Cardiac septum (tissue), 1 donor: ENCODE results near the gene CDIPT. TPM values are rescaled to one million over a fixed set of nuclear protein-coding genes. Genes with fewer than 3 reads are reported as not detected.
"Not testable (repeated sequence)": the region's sequence is repeated elsewhere in the genome, so short reads cannot be mapped to it uniquely, and the experiment has no call there.

Experiments used
- DNase-seq: peaks from one replicate; pipeline ENCODE4 v3.0.0-alpha.2; 2020; ENCODE audit warnings: low spot score
- intact Hi-C: fragments of 100-400 bp; cut with DNase I; formaldehyde crosslinking; loops from one replicate; pipeline ENCODE4 v1.14.0; 2022
- total RNA-seq: library from RNA; stranded (reverse); fragmentation: NEBNext Ultra II Directional; extraction: Animal tissue kit (Norgen Biotek cat#: 25700); gene quantifications from one replicate; pipeline ENCODE4 v1.2.1, GENCODE V29; 2021
- donor health status: DM: no; HTN: no; CAD: no.

Gene CDIPT
- total RNA-seq, 1 donor from 2014 or later: 73.8 TPM

GRCh38 chr16:29898804-29899515 lies 35.9 kb upstream of the CDIPT start:
- DNase-seq: no peak

GRCh38 chr16:29898135-29898803 lies 35.2 kb upstream of the CDIPT start:
- intact Hi-C loops: no loop called here
- DNase-seq: no peak

More at GRCh38 chr16:29898804-29899515, 35.9 kb upstream of the CDIPT start:
- intact Hi-C loops: no loop called here

GRCh38 chr16:29897333-29897732 lies 34.3 kb upstream of the CDIPT start:
- no peak for DNase-seq

GRCh38 chr16:29896841-29897240 lies 33.8 kb upstream of the CDIPT start:
- intact Hi-C loops: no loop called here
- no peak for DNase-seq

More at GRCh38 chr16:29897333-29897732, 34.3 kb upstream of the CDIPT start:
- intact Hi-C loops: no loop called here

GRCh38 chr16:29894352-29894751 lies 31.3 kb upstream of the CDIPT start:
- no peak for DNase-seq
- intact Hi-C loops: no loop called here

GRCh38 chr16:29893553-29893952 lies 30.5 kb upstream of the CDIPT start:
- no peak for DNase-seq
- intact Hi-C loops: no loop called here

- intact Hi-C loops: no loop called here
- DNase-seq: no peak
These were observed 29.4 kb upstream of the CDIPT start for GRCh38 chr16:29892458-29892813.

- DNase-seq: no peak
These were observed 28.8 kb upstream of the CDIPT start for GRCh38 chr16:29891525-29892457.

GRCh38 chr16:29889372-29889771 lies 26.3 kb upstream of the CDIPT start:
- intact Hi-C loops, DNase-seq: not testable (repeated sequence)

More at GRCh38 chr16:29891525-29892457, 28.8 kb upstream of the CDIPT start:
- intact Hi-C loops: no loop called here

GRCh38 chr16:29883987-29884386 lies 21.0 kb upstream of the CDIPT start:
- DNase-seq: no peak
- intact Hi-C loops: no loop called here

- DNase-seq: no peak
- intact Hi-C loops: no loop called here
These were observed 18.0 kb upstream of the CDIPT start for GRCh38 chr16:29881050-29881449.

GRCh38 chr16:29878172-29878571 lies 15.1 kb upstream of the CDIPT start:
- intact Hi-C loops: no loop called here
- no peak for DNase-seq

GRCh38 chr16:29877266-29877961 lies 14.4 kb upstream of the CDIPT start:
- intact Hi-C loops: no loop called here

GRCh38 chr16:29876594-29877249 lies 13.7 kb upstream of the CDIPT start:
- intact Hi-C loops: no loop called here
- no peak for DNase-seq

More at GRCh38 chr16:29877266-29877961, 14.4 kb upstream of the CDIPT start:
- no peak for DNase-seq

GRCh38 chr16:29876217-29876593 lies 13.2 kb upstream of the CDIPT start:
- intact Hi-C loops: no loop called here
- no peak for DNase-seq

GRCh38 chr16:29875206-29875605 lies 12.2 kb upstream of the CDIPT start:
- no peak for DNase-seq
- intact Hi-C loops: no loop called here

- intact Hi-C loops: no loop called here
- DNase-seq: no peak
These were observed 10.3 kb upstream of the CDIPT start for GRCh38 chr16:29873319-29873718.

GRCh38 chr16:29871822-29872546 lies 9.0 kb upstream of the CDIPT start:
- intact Hi-C loops: no loop called here
- DNase-seq: no peak
